ENCODE data around the gene CARD10. TPM values are rescaled to one million over a fixed set of nuclear protein-coding genes. Genes with fewer than 3 reads are reported as not detected.
A peak's percentile ranks its signal among the peaks of the same experiment; 100 is the strongest.

CARD10 gene
- polyA plus RNA-seq, 4 donors, result 15.8 to 27.6 (median 24.9) TPM

DNA sequence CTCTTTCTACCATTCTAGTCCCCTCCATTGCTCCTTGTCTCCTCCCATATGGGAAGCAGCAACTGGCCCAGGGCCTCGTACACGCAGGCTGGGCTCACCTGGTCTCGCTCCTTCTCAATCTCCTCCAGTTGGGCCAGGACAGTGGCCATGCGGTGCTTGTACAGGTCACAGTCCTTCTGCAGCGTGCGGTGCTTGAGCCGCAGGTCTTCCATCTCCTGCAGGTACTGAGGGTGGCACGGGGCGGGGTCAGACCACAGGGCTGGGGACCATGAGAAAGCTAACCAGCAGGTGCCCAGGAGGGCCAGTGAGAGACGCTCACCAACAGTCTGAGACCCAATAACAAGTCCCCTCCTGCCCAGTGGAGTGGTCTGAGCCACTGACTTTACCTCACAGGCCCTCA lies 11.5 kb downstream of the CARD10 start:
- DNase-seq (ENCODE audit: low read depth in 4 of 4, low spot score in 2 of 4), result no peak

DNA sequence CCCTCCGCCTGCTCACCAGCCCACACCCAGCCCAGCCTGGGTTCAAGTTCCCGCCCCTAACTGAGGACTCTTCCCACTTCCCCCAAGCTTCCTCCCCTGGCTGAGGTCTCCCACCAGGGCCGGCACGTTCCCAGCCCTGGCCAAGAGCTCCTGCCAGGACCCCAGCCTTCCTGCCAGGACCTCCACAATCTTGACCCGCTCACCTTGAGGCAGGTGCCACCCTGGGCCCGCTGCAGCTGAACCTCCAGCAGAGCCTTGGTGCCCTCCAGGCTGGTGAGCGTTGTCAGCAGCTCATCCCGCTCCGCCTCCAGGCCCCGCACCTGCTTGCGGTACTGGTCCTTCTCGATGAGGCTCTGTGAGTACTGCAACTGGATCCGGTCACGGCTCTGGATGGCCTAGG lies 13.2 kb downstream of the CARD10 start:
- no peak for DNase-seq (ENCODE audit: low read depth in 4 of 4, low spot score in 2 of 4)

DNA sequence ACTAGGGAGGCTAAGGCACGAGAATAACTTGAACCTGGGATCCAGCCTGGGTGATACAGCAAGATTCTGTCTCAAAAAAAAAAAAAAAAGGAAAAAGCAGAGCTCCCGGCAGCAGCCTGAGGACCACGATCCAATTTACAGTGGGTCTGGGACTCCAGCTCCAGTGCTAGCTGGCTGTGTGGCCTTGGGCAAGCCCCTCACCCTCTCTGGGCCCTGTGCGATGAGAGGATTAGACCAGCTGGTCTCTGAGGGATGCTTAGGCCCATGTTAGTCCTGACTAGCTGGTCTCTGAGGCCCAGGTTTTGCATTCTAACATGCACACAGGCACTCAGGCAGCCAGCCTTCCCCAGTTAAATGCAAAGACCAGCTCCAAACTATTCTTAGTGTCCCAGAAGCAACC lies 13.7 kb downstream of the CARD10 start:
- no peak for DNase-seq (ENCODE audit: low read depth in 4 of 4, low spot score in 2 of 4)

DNA sequence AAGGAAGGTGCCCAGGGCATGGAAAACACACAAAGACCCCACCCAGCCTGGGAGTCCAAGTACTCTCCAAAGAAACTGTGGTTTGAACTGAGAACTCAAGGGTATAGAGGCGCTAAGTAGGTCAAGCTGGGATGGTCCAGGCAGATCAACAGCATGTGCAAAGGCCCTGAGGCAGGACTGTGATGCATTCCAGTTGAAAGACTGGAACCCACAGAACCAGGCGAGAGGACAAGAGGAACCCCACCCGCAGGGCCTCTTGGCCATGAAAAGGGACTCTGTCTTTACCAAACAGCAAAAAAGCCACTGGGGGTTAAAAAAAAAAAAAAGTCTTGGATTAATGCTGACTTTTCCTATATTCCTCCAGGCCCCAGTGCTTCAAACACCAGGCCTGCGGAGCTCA lies 14.3 kb downstream of the CARD10 start:
- no peak for DNase-seq (ENCODE audit: low read depth in 4 of 4, low spot score in 2 of 4)

DNA sequence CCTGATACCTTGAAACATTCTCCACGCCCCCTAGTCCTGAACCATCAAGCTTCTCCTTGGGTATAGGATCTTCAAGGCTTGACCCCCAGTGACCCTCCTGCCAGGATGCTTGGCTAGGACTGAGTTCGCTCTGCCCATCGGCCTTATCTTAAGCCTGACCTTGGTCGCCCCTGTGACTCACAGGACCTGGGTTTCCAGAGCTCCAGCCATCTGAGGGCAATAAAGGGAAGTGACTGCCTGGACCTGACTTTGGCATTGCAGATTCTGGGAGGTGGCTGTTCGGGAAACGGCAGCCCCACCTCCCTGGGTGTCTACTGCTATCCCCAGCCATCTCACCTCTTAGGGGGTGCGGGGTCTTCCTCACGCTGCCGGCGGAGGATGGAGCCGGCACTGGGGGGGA lies 15.4 kb downstream of the CARD10 start:
- DNase-seq (ENCODE audit: low read depth in 4 of 4, low spot score in 2 of 4), result no peak

DNA sequence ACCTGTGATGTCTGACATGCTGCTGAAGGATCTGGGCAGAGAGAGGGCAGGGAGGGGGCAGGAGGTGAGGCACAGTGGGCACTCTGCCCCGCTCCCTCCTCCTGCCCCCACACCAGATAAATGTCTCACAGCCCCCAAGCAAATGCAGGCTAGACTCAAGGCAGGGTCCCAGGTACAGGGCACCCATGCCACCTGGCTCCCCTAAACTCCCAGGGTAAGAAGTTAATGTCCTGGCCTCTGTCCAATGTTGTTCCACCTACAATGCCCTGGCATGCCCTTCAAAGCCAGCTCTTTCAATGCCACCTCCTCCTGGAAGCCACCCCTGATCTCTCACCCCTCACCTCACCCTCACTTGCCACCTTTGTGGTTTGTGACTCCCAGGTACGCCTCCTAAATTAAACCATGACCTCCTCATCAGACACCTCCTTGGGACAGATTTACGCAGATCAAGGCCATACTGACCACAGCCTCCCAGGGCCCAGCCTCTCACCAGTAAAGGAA lies 16.0 kb downstream of the CARD10 start:
- DNase-seq (ENCODE audit: low read depth in 4 of 4, low spot score in 2 of 4), result no peak

DNA sequence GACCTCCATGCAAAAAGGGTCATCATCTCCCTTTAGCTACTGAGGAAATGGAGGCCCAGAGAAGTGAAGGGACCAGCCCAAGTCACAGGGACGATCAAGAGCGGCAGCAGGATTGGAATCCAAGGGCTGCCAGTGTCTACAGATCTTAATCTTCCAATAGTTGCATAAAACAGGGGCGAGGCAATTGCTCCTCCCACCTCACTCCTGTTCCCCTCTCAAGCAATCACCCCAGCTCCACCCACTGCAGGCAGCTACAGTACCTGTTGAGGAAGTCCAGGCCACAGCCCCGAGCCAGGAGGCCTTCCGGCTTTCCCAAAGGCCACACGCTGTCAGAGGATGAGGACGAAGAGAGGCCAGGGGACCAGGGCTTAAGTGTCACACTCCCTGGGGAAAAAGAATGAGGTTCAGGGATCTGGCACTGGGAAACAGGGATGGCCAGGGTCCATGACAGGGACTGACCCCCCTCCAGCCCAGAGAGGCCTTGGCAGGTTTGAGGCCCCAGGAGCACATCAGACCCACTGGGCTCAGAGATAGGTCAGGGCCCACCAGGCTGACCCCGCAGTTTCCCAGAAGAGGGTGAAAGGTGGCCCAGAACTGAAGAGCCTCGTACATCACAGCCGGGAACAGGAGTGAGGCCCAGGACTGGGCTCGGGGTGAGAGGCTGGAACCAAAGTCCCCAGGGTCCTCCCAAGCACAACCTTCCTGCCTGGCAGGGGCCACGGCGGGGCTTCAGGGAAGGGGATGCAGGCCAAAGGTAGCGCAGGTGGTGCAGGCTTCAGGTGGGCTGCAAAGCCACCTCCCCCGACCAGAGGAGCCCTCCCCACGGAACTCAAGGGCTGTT lies 16.7 kb downstream of the CARD10 start:
- DNase-seq (ENCODE audit: low read depth in 4 of 4, low spot score in 2 of 4), result no peak

DNA sequence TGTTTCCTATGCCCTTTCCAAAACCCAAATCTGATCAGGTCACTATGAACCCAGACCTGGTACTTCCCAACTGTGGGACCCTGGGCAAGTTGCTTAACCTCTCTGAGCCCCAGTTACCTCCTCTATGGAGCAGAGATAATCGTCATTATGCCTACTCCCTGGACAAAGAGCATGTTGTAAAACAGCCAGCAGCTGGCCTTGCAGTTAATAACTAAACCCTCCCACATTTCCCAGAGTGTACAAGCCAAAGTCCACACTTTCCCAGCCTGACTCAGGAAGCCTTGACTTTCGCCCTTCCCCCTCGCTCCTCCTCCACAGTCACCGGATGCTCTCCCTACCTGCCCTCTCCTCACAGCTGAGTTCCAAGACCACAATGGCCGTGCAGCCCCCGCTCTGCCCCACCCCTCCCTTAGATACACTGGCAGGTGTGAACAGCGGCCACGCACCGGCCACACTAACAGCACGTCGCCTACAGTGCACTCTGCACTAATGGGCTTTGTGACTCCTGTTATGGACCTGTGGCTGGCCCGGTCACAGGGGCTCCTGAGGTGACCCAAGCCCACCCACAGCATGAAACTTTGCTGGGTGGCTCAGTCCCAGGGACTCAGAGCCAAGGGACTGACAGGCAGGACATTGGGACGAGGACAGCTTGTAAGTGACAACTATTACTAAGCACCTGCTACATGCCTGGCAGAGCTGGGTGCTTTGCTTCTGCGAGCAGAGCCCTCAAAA lies 17.4 kb downstream of the CARD10 start:
- peak in 3 of 4 donors; percentile 84 to 93 (median 85) for DNase-seq (ENCODE audit: low read depth in 4 of 4, low spot score in 2 of 4)

DNA sequence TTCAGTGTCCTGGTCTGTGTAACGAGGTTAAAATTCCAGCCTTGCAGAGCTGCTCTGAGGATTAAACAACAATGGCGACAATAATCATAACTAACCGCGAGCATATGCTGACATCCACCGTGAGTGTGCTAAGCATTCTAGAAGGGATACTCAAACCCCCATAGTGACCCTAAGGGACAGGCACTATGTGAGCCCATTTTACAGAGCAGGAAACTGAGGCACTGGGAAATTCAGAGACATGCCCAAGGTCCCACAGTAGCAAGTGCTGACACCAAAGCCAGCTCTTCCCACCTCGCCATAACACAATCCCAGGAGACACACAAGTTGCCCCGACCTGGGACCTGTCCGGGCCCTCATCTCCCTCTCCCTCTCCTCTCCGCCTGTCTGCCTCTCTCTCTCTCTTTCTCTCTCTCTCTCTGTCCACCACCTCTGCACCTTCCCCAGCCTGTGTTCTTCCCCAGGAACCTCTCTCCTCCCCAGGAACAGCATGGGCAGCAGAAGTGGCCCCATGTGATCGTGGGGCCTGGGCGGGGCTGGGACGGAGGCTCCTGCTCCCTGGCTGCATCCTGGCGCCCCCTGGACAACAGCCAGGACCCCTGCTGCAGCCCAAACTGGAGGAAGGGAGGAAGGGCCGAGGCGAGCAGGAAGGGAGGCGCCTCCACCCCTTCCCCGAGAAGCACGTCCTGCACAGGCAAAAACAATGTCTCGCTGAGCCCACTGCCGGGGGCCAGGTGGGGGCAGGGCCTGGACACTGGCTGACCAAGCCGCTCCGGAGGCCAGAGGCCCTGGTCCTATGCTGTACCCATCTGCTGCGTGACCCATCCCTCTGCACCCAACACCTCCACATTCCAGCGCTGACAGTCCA lies 18.2 kb downstream of the CARD10 start:
- no peak for DNase-seq (ENCODE audit: low read depth in 4 of 4, low spot score in 2 of 4)

DNA sequence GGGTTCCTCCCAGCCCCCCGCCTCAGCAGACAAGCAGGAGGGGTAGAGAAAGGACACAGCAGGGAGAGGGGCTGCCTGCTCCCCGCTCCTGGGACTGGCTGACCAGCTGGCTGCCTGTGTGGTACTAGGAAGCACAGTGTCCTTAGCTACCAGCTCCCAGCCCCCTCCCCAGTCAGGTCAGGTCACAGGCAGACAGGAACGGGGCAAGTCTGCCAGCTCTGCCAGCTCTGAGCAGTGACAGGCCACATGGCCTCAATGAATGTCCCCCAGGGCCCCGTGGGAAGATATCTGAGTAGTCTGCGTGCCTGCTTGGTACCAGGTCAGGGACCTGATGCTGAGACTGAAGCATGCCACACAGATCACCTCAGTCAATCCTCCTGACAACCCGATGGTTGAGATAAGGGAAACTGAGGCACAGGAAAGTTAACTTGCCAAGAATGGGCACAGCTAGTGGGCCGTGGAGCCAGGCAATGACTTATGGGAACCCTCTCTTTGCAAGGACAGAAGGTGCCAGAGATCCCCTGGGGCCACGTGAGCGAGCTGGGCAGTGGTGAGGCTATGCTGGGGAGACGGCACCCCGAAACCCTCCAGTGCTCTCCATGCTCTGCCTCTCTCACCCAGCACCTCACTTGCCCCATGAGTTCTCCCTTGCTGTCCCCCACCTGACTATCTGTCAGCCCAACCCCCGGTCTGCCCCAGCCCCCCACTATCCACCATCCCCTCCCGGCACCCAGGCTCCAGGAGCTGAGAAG lies 19.2 kb downstream of the CARD10 start:
- no peak for DNase-seq (ENCODE audit: low read depth in 4 of 4, low spot score in 2 of 4)

DNA sequence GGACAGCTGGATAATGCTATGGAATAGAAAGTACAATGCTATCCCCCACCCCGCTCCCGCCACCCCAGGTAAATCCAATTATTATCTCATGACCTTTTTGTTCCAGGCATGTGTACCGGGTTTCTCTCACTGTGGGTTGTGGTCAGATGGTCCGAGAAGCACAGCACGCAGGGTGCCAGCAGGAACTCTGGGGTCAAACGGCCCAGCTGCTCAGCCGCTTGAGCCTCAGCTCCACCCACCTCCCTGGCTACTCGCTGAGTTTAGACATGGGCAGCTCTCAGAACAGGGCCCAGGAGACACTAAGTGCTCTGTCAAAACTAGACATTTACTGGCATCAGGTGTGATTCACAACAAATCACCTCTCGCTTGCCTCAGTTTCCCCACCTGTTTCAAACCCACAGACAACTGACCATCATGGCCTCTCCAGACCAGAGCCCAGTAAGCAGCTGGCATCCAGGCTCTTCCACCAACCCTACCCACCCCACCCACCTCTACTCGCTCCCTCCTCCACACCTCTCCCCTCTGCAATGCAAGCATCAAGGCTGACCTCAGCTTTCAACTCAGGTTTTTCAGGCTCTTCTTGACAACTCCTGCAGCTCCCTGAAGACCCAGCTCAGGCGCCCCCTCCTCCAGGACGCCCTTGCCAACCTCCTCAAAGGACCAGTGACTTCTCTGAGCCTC lies 20.0 kb downstream of the CARD10 start:
- no peak for DNase-seq (ENCODE audit: low read depth in 4 of 4, low spot score in 2 of 4)

DNA sequence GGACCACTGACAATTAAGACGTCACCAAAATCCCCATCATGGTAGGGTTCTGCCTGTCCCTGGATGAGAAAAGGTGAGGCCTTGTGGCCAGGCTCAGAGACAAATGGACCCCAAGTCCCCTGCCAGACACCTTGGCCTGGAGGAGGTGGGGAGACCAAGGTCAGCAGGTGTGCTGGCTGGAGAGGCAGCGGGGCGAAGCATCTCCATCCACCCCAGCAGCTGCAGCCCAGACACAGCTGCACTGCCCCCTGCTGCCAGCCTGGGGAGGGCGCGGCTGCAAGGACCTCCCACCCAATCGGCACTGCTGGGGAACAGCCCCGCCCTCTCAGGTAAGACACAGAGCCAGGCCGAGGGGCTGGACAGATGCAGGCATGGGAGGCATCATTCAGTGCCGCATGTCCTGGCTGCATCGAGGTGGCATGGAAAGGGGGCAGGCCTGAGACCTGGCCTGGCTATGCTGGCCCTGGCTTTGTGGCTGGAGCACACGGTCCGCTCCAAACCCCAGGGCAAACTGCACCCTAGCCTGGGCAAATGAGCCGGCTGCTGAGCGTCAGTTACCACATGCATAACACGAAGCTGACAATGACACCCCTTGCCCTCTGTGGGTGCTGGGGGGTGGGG lies 20.8 kb downstream of the CARD10 start:
- no peak for DNase-seq (ENCODE audit: low read depth in 4 of 4, low spot score in 2 of 4)

DNA sequence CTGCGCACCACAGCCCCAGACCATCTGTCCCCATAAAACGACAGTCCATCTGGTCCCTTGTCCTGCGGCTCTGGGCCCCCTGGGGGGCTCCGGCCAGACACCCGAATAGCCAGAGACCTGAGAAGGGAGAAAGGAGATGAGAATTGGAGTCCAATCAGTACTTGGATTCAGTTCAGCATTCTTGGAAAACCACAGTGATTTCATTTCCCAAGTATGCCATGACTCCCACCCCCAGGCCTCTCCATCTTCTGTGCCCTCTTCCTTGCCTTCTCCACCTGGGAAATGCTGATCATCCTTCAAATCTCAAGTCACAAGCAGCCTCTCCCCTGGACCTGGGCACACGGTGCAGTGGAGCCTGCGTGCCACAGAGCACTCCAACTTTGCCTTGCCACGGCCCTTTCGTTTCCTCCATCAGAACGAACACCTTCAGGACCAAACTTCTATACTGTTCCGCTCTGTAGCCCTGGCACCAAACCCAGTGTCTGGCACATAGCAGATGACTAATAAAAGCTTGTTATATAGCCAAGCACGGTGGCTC lies 22.1 kb downstream of the CARD10 start:
- DNase-seq (ENCODE audit: low read depth in 4 of 4, low spot score in 2 of 4), result no peak

DNA sequence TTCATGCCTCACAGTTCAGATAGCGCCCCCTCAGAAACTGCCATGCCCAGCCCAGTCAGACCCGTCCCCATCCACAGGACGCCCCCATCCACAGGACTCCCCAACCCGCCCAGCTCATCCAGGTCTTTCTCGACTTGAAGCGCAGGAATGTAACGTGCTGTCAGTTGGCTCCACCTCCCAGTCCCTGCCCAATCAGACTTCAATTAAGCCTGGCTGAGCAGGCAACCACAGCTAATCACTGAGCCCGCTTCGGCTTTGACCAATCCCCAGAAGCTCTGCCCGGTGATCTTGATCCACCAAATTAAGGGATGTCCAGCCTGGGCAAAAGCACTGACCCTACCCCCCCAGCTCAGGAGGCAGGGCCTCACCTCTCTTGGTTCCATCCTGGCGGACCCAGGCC lies 22.6 kb downstream of the CARD10 start:
- DNase-seq (ENCODE audit: low read depth in 4 of 4, low spot score in 2 of 4), result no peak

DNA sequence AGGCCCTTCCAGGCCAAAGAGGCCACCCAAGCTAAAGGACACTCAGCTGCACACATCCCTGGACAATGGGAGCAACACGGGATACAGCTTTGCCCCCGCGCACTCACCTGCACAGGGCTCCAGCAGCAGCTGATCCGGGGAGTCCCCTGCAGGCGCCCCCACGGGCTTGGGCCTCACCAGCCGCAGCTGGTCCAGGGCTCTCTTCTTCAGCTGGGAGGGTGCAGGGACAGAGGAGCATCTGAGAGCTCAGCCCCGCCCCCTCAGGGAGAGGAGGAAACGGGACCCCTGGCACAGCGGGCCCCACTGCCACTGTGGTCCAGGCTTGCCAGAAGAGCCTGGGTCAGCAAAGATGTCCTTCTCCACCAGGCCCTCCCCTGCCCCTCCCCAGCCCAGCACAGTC lies 25.2 kb downstream of the CARD10 start:
- DNase-seq (ENCODE audit: low read depth in 4 of 4, low spot score in 2 of 4), result no peak

DNA sequence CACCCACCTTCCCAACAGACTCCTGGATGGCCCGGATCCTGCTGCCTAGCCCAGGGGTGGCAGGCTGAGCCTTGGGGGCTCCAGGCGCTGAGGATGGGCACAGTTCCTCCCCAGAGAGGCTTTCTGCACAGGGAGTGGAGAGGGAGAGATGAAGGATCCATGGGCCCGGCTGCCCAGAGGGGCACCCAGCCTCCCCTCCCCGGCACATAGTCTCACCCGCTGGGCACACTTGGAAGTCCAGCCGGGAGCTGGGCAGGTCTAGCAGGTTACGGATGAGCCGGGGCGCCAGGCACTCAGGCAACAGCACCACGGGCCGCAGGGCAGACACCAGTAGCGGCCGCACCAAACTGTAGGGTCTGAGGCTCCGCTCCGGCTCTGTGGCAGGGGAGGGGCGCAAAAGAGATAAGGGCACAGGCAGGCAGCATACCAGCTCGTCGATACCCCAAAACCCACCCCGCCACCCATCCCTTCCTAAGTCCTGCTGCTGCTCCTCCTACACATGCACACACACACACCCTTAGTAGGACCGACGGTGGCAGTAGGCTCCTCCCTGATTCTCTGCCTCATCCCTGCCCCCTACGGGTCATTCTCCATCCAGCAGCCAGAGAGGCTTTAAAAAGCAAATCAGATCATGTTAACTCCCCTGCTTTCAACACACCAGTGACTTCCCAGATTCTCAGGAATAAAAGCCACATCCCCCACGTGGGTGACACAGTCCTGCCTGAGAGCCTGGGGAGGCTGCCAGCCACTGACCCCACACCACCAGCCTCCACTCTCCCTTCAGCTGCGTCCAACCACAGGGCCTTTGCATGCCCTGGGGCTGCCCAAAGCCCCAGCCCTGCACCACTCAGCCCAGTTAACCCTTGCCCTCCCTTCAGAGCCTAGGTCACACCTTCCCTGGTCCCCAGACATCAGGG lies 26.5 kb downstream of the CARD10 start:
- no peak for DNase-seq (ENCODE audit: low read depth in 4 of 4, low spot score in 2 of 4)

DNA sequence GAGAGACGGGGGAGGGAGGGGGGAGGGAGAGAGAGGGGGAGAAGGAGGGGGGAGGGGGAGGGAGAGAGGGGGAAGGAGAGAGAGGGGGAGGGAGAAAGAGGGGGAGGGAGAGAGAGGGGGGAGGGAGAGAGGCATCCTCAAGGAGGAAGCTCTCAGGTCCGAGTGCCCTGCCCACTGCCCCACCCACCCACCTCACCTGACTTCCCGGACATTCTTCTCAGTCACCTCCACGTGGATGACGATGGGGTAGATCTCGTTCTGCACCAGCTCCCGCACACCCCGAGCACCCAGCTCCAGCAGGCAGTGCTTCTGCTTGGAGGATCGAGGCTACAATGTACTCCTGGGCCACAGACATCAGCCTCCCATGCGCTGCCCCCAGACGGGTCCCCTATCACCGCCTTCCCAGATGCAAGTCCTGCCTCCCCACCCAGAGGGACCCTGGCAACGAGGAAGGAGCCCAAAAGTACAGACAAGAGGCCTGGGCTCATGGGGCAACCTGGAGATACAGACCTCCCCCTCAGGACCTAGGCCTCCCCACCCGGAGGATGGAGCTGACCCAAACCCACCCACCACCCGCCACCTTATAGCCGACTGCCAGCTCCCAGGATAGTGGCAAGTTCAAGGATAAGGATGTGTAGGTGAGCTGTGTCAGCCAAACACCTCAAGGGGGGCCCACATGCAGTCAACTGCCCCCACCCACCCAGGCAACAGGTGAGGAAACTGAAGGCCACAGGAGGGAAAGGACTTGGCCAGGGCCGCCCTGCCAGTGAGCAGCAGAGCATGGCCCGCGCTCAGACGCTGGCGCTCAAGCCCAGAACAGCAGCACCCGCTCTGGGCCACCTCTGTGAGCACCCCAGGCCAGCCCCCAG lies 27.4 kb downstream of the CARD10 start:
- no peak for DNase-seq (ENCODE audit: low read depth in 4 of 4, low spot score in 2 of 4)

All from left renal cortex interstitium (tissue), 4 donors.